ENCODE results near the gene PROSER3. TPM values are rescaled to one million over a fixed set of nuclear protein-coding genes. Genes with fewer than 3 reads are reported as not detected.

PROSER3 gene
- polyA plus RNA-seq, 1 donor (not counting 4 experiments of a cell fraction or from before 2014, with no cell fraction given), result 5.5 TPM

- FAIRE-seq (no peak), DNase-seq (ENCODE audit: low read depth, low spot score) (no peak)
- peaks cover 30% of the 10 kb centered on the region in 2 experiments for H3K36me3 ChIP-seq (ENCODE audit: control insufficient read depth in 2 of 2, extremely low read depth in 1 of 2, insufficient read depth in 2 of 2, low read length in 2 of 2)
- no peak overlapping the region for H3K27ac ChIP-seq (ENCODE audit: control insufficient read depth, insufficient read depth, low read length)
- TF ChIP-seq EZH2 (IDR thresholded peaks at IDR 0.05; ENCODE audit: low read length), result no peak
- peaks cover 6% of the 10 kb centered on the region for H4K20me1 ChIP-seq (ENCODE audit: control insufficient read depth, extremely low read depth, insufficient read depth, low read length)
- H3K79me2 ChIP-seq (ENCODE audit: control insufficient read depth, insufficient read depth, low read length), result peaks cover 2% of the 10 kb centered on the region
- no peaks in the 10 kb centered on the region for H3K9me1 ChIP-seq (ENCODE audit: control insufficient read depth, extremely low read depth, insufficient read depth, low read length)
- dilution Hi-C loops (cut with MboI; ENCODE audit: extremely low pct_ligation_motif_present, low sequenced_read_pairs), result no loop called here
- peak overlapping the region; percentile 70 for H2AFZ ChIP-seq (ENCODE audit: control insufficient read depth, low read length)
- peak overlapping the region; percentile 98 for H3K4me2 ChIP-seq (ENCODE audit: control insufficient read depth, extremely low read depth, insufficient read depth, low read depth, low read length)
- peak overlapping the region; percentile 44 to 84 (median 76) for H3K4me3 ChIP-seq (ENCODE audit: control insufficient read depth in 2 of 3, extremely low read depth in 1 of 3, insufficient read depth in 2 of 3, low read depth in 1 of 3, low read length in 3 of 3)
- peaks cover 13% of the 10 kb centered on the region for H3K4me1 ChIP-seq (ENCODE audit: control insufficient read depth, extremely low read depth, insufficient read depth, low read length)
- H3K9me3 ChIP-seq (ENCODE audit: control insufficient read depth, low read depth, low read length), result no peaks in the 10 kb centered on the region
- H3K27me3 ChIP-seq (ENCODE audit: control insufficient read depth, extremely low read depth, insufficient read depth, low read length), result no peaks in the 10 kb centered on the region
- peak overlapping the region; percentile 47 for H3K9ac ChIP-seq (ENCODE audit: control insufficient read depth, extremely low read depth, insufficient read depth, low read length)
These were observed 17.9 kb upstream of the PROSER3 start for GRCh38 chr19:35740108-35740422.

- peak overlapping the region; percentile 98 for H3K4me2 ChIP-seq (ENCODE audit: control insufficient read depth, extremely low read depth, insufficient read depth, low read depth, low read length)
- peak overlapping the region; percentile 44 to 84 (median 79) for H3K4me3 ChIP-seq (ENCODE audit: control insufficient read depth in 2 of 3, extremely low read depth in 1 of 3, insufficient read depth in 2 of 3, low read depth in 1 of 3, low read length in 3 of 3)
- H4K20me1 ChIP-seq (ENCODE audit: control insufficient read depth, extremely low read depth, insufficient read depth, low read length), result peaks cover 3% of the 10 kb centered on the region
- H3K9ac ChIP-seq (ENCODE audit: control insufficient read depth, extremely low read depth, insufficient read depth, low read length), result peak overlapping the region; percentile 61
- FAIRE-seq (peak; percentile 5), DNase-seq (ENCODE audit: low read depth, low spot score) (peak; percentile 70)
- H3K9me1 ChIP-seq (ENCODE audit: control insufficient read depth, extremely low read depth, insufficient read depth, low read length), result no peaks in the 10 kb centered on the region
- peak overlapping the region; percentile 95 for H2AFZ ChIP-seq (ENCODE audit: control insufficient read depth, low read length)
- H3K27ac ChIP-seq (ENCODE audit: control insufficient read depth, insufficient read depth, low read length), result peak overlapping the region; percentile 8
- no peaks in the 10 kb centered on the region for H3K9me3 ChIP-seq (ENCODE audit: control insufficient read depth, low read depth, low read length)
- H3K79me2 ChIP-seq (ENCODE audit: control insufficient read depth, insufficient read depth, low read length), result peaks cover 3% of the 10 kb centered on the region
- peaks cover 26 to 28% of the 10 kb centered on the region in 2 experiments for H3K36me3 ChIP-seq (ENCODE audit: control insufficient read depth in 2 of 2, extremely low read depth in 1 of 2, insufficient read depth in 2 of 2, low read length in 2 of 2)
- H3K4me1 ChIP-seq (ENCODE audit: control insufficient read depth, extremely low read depth, insufficient read depth, low read length), result peaks cover 13% of the 10 kb centered on the region
- no peak for TF ChIP-seq EZH2 (IDR thresholded peaks at IDR 0.05; ENCODE audit: low read length)
- TF ChIP-seq CTCF (optimal IDR thresholded peaks at IDR 0.05 in 1 of 3, IDR thresholded peaks at IDR 0.05 in 1 of 3, conservative IDR thresholded peaks at IDR 0.05 in 1 of 3; ENCODE audit: extremely low read depth in 1 of 3, insufficient read depth in 2 of 3, low read length in 3 of 3), result peak in 1 of 3 experiments; percentile 22
- H3K27me3 ChIP-seq (ENCODE audit: control insufficient read depth, extremely low read depth, insufficient read depth, low read length), result no peaks in the 10 kb centered on the region
- dilution Hi-C loops (cut with MboI; ENCODE audit: extremely low pct_ligation_motif_present, low sequenced_read_pairs), result no loop called here
These were observed 17.4 kb upstream of the PROSER3 start for GRCh38 chr19:35740423-35741202.

Data from keratinocyte (primary cell).